HL-60 (cell line): ENCODE measurements around the gene MYH9.

Experiments
- DNase-seq, 2 experiments: peaks; one replicate each; pipeline ENCODE4 v3.0.0-alpha.2; 2010 to 2020; ENCODE audit warnings: low read depth in 1 of 2, low spot score in 1 of 2
- H3K27ac ChIP-seq: fragments of 250-450 bp; sonication (Bioruptor Pico); replicated peaks from 2 replicates; pipeline ENCODE4 v1.5.1; 2020; ENCODE audit warnings: mild to moderate bottlenecking, moderate library complexity
- H3K27me3 ChIP-seq: fragments of 250-450 bp; sonication (Bioruptor Pico); 2 replicates; pipeline ENCODE4 v1.5.1; 2021; ENCODE audit warnings: mild to moderate bottlenecking, moderate library complexity; ENCODE audit not compliant: insufficient read depth, poor library complexity, severe bottlenecking
- H3K4me3 ChIP-seq: replicated peaks from 2 replicates; pipeline ENCODE4 v1.5.1; 2011; ENCODE audit warnings: mild to moderate bottlenecking, control low read depth, low read length; ENCODE audit not compliant: insufficient read depth
- CTCF ChIP-seq: IDR thresholded peaks from one replicate; pipeline ENCODE4 v1.5.1; 2011; ENCODE audit warnings: low read length, control low read depth, inconsistent platforms; ENCODE audit not compliant: insufficient read depth
- GABPA ChIP-seq: IDR thresholded peaks from 2 replicates; pipeline ENCODE4 v1.6.1; 2012; ENCODE audit warnings: low read depth
- POLR2AphosphoS5 ChIP-seq: IDR thresholded peaks from 2 replicates; pipeline ENCODE4 v1.6.1; 2012; ENCODE audit warnings: low read depth
- SPI1 ChIP-seq: IDR thresholded peaks from 2 replicates; pipeline ENCODE4 v1.6.1; 2012; ENCODE audit warnings: low read depth, mild to moderate bottlenecking, borderline replicate concordance
- long read RNA-seq: library from polyadenylated mRNA; unstranded; transcript quantifications from one replicate; pipeline ENCODE4 v2.0.0, GENCODE V29; 2020
- TF ChIP-seq, protein P1 (sequence below): IDR thresholded peaks from 2 replicates; pipeline ENCODE4 v1.6.1; 2012; ENCODE audit warnings: low read depth; ENCODE audit not compliant: insufficient replicate concordance

MYH9 gene
- long read RNA-seq, full-length matches to known transcripts, result 2 of 277 reads
- long read RNA-seq, partial matches to known transcripts, result 240 of 277 reads
- long read RNA-seq, other reads (novel, unspliced or antisense), result 35 of 277 reads

DNA sequence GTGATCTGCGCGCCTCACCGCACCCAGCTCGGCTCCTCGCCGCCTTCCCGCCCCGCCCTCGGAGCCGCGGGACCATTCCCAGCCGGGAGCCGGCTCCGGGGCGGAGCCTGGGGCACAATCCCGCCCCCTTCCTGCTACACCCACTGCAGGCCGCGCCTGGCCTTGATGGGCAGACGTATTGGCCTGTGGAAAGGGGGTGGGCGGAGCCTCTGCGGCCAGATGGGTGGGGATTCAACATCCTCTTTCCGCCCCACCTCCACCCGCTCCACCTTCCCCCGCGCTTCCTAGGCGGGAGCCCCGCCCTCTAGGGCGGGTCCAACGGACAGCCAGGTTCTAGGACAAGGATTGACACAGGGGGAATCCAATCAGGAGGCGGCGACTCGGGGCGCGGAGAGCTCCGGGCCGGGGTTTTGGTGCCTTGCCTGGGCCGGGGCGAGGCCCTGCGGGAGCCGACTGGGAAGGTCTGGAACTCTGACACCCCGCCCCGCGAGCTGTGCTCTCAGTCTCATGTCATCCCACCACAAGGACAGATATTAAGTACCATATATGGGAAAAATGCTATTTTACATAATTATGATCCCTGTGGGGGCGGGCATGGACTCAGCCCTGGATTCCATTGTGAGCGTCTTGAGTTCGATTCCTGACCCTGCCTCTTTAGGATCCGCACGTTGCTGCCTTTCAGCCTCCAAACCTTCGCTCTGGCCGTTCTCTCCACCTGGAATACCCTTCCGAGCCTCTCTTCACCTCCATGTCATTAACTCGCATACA lies at the start of gene MYH9:
TSS of gene MYH9 (minus strand) at position 9 of the 768 bp plus-strand sequence. CDS start 38,731 bp downstream, outside the sequence.
- TF ChIP-seq, protein P1, sequence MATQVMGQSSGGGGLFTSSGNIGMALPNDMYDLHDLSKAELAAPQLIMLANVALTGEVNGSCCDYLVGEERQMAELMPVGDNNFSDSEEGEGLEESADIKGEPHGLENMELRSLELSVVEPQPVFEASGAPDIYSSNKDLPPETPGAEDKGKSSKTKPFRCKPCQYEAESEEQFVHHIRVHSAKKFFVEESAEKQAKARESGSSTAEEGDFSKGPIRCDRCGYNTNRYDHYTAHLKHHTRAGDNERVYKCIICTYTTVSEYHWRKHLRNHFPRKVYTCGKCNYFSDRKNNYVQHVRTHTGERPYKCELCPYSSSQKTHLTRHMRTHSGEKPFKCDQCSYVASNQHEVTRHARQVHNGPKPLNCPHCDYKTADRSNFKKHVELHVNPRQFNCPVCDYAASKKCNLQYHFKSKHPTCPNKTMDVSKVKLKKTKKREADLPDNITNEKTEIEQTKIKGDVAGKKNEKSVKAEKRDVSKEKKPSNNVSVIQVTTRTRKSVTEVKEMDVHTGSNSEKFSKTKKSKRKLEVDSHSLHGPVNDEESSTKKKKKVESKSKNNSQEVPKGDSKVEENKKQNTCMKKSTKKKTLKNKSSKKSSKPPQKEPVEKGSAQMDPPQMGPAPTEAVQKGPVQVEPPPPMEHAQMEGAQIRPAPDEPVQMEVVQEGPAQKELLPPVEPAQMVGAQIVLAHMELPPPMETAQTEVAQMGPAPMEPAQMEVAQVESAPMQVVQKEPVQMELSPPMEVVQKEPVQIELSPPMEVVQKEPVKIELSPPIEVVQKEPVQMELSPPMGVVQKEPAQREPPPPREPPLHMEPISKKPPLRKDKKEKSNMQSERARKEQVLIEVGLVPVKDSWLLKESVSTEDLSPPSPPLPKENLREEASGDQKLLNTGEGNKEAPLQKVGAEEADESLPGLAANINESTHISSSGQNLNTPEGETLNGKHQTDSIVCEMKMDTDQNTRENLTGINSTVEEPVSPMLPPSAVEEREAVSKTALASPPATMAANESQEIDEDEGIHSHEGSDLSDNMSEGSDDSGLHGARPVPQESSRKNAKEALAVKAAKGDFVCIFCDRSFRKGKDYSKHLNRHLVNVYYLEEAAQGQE, result no peak
- TF ChIP-seq POLR2AphosphoS5 (peak; percentile 90; the same call in 1 of the 2 replicates), CTCF (no peak), GABPA (no peak; the same call in 1 of the 2 replicates), SPI1 (peak; percentile 48; the same call in 1 of the 2 replicates)
- DNase-seq, result peak; percentile 99 to 100
- no peaks in the 10 kb centered on the region for H3K27me3 ChIP-seq
- peak within 1 kb of the TSS; percentile 72 for H3K4me3 ChIP-seq
- H3K27ac ChIP-seq, result peak within 1 kb of the TSS; percentile 87

DNA sequence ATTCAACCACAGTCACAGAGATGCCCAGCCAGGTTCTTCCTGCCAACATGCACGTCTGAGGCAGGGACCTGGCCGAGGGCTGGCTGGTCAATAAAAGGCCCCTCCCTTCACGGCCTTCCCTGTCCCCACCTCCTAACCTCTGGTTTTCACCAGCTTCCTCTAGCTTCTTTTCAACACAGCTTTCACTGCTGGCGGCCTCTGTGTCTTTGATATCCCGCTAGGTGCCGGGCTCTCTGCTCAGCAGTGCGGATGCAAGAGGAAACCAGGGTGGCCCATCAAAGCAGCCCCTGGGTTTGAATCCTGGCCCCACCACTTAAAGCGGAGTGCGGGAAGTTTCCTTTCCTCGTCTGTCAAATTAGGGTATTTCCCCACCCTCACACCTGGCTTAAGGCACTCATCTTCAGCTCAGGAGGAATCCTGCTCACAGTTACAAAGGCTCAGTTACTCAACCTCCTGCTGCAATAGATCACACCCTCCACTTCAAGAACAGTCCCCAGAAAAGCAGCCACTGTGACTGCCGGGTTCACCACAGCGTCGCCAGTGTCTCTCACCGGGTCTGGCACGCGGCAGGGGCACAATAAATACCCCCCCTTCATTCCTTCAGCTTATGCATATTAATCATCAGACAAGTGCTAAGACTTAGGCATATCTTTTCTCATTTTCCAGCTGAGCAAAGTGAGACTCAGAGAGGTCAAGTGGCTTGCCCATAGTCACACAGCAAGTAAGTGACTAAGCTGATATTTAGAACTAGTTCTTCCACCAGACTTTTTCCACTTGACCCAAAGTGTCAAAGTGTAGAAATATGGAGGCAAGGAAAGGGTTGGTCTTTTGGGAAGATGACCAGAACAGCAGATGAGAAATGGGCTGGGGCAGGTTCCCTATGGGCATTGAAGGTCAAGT lies 48.0 kb upstream of the MYH9 start:
- Histone ChIP-seq H3K27ac (peak overlapping the region; percentile 67), H3K4me3 (no peak overlapping the region), H3K27me3 (no peaks in the 10 kb centered on the region)
- peak; percentile 52 to 82 for DNase-seq
- TF ChIP-seq SPI1, result no peak
- no peak for TF ChIP-seq CTCF
- TF ChIP-seq POLR2AphosphoS5, result 0 out of 2 replicates have a peak, but pooled peaks have one; percentile 21

DNA sequence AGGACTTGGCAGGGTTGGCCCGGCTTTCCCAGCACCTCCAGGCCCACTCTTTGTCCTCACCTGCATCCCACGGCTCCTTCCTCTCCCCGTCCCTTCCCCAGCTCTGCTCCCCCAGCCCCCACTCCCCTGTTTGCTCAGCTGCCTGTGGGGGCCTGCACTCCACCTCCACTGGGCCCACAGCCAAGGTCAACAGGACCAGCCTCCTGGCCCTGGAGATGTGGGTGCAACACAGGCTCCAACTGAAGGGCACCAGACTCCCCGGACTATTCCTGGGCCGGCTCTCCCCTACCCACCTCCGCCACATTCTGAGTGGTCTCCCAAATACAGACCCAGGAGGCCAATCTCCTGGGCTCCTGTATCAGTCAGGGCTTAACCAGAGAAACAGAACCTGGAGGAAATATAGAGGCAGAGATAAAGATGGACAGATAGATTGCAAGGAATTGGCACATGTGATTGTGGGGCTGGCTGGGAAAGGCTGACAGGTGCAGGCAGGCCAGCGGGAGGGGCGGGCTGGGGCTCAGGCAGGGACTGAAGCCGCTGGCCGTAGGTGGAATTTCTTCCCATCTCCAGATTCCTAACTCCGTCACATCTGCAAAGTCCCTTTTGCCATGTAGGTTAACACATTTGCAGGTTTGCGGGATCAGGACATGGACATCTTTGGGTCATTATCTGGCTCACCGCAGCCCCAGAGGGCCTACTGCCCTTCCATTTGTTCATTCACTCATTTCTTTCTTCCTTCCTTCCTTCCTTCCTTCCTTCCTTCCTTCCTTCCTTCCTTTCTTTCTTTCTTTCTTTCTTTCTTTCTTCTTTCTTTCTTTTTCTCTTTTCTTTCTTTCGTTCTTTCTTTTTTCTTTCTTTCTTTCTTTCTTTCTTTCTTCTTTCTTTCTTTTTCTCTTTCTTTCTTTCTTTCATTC lies 45.8 kb upstream of the MYH9 start:
- H3K27ac ChIP-seq, result no peak overlapping the region
- TF ChIP-seq, protein P1, result no peak
- TF ChIP-seq GABPA (no peak), SPI1 (no peak), CTCF (no peak), POLR2AphosphoS5 (no peak)
- no peak overlapping the region for H3K4me3 ChIP-seq
- DNase-seq, result no peak
- no peaks in the 10 kb centered on the region for H3K27me3 ChIP-seq
